Stromal cell of bone marrow (primary cell): ENCODE data around the gene RNU1-2.
"Not testable (repeated sequence)": the region's sequence is repeated elsewhere in the genome, so short reads cannot be mapped to it uniquely, and the experiment has no call there.

ENCODE experiments used
- DNase-seq: peaks from one replicate; pipeline ENCODE4 v3.0.0-alpha.2; 2012; ENCODE audit warnings: low read depth

Gene RNU1-2

DNA sequence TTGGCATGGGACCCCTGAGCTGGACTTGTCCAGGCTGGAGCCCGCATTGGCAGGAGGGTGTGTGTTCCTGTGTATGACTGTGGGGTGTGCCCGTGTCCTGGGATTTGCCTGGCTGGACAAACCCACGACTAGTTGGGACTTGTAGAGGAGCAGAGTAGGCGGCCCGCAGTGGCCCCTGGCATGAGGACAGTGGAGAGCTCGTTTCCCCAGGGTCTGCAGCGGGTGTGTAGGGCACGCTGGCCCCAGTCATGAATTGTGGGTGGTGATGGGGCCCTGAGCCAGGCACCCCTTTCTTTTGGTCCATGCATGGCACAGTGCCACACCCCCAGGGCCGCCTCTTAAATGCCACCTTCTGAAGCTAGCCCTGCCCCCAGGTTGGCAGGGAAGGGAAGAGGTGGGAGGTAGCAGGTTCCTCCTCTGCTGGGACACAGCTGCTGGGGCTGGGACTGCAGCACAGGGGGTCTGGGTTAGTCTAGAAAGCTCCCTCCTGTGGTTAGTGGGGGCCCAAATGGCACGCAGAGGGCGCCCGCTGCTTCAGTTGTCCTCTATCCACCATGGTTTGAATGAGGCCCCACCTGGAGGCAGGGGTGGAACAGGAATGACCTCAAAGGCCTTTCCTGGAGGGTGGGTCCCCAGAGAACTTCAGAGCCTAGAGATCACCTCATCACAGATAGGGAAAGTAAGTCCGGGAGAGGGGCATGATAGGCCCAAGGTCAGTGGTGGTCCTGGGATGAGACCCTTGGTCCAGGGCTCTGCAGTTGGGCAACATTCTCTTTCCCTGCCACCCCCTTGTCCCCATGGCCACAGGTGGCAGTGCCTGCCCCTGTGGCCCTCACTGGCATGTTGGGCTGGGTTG is 30.1 kb downstream of the RNU1-2 start:
- DNase-seq, result no peak

DNA sequence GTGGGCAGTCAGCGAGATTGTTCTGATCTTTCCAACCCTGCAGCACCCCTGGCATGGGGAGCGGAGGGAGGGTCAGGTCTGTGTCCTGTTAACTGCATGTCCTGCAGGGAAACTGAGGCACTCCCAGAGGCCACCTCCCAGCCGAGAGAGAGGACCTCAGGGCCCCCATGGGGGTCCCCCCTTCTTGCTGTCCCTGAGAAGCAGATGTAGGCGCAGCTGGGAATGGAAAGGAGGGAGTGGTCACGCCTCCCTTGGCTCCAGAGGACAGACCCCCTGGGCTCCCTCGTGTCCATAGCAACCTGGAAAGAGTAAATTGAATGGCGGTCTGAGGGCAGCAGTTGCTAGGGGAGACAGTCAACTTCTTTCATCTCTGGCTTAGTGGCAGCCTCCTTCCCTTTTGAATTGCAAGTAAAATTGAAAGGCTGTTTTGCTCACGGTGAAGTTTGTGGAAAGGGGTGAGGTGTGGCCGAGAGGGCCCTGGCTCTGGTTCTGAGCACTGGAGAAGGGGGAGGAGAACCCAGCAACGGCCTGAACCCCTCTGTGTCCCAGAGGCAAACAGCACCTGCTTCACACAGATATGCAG is 30.8 kb downstream of the RNU1-2 start:
- DNase-seq, result no peak

DNA sequence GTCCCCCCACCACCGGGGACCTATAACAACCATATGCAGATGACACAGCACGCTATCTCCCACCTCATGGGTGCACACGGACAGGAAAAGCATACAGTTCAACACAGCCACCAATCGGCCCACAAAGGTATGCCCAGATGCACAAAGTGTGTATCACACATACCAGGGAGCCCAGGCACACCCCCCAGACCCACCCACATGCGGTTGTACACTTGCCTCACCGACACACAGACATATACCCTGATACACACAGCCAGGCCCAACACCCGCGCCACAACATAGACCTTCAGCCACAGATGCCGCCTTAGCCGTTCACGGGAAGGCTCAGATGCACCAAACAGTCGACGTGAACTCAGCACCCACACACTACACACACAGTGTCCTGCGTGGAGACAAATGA is 31.5 kb downstream of the RNU1-2 start:
- DNase-seq, result no peak

DNA sequence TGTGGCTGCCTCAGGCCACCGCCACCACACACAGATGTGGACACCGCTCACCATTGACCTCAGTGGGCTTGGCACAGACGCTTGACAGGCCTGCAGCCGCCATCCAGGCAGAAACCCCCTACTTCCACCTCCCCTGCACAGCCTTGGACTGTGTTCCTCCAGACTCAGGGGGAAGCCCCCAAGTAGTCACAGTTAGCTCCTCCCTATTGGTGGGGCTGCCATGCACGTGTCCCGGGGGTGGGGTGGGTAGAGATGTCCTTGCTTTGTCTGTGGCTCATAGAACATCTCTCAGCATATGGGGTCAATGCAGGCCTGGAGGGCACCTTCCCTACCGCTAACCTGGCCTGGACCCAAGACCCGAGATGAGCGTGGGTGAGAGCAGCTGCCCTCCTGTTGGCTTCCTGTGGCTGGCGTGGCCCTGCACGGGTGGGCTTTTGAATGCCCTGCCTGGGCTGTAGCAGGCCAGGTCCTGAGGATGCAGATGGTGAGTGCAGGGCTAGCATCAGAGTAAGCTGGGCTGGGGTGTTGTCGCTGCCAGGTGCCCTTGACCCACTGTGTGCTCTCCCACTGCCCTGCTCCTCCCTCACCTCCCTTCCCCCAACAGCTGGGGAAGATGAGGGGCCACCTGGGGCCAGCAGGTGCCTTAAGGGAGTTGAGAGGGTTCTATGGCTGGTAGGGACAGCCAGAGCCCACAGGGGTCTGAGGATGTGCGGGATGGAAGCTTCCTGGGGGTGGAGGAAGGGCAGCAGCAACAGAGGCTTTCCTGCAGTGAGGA is 32.1 kb downstream of the RNU1-2 start:
- DNase-seq, result no peak

DNA sequence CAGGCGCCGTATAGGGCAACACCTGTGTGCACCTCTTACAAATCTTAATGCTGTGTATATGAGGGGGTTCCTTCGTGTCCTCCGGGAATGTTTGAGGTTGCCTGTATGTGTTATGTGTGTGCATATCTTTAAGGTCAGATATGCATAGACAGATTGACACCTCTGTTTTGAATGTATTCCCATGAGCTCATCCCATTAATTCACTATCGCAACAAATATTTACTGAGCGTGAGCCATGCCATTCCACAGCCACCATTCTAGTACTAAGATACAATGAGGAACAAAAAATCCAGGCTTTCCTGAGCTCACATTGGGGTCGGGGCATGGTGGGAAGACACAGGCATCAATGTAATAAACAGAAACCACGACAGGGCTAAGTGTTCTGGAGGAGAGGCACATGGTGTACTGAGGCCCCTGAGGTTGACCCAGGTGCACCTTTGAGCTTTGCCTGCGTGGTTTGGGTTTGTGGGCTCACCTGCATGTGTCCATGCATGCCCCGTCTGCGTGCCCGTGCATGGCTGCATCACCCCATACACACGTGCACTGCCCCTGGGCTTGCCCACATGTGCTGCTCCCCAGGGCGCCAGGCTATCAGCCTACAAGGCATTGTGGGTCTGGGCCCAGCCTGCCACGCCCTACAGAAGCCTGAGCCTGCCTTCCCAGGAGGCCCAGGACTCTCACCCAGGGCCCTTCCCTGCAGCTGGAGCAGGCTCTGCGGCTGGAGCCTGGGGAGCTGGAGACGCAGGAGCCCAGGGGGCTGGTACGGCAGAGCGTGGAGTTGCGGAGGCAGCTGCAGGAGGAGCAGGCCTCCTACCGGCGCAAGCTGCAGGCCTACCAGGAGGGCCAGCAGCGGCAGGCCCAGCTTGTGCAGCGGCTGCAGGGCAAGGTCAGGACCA is 33.6 kb downstream of the RNU1-2 start:
- DNase-seq, result not testable (repeated sequence)

DNA sequence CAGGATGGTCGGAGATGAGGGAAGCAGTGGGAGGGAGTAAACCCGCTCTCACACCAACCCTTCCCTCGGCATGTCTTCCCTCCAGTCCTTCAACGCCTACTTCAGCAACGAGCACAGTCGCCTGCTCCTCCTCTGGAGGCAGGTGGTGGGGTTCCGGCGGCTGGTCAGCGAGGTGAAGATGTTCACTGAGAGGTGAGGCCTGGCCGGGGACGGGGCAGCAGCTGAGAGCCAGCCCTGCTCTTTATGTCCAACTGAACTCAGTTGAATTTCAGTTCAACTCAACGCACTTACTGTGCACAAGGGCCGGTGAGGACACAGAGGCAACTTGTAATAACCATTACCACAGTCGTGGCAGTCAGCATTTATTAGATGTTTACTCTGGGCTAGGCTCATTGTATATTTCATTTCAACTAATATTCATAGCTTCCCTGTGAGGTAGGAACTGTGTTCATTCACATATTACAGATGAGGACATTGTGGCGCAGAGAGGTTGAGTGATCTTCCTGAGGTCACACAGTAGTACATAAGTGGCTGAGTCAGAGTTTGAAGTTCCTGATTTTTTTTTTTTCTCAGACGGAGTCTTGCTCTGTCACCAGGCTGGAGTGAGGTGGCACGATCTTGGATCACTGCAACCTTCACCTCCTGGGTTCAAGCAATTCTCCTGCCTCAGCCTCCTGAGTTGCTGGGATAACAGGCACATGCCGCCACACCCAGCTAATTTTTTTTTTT is 35.6 kb downstream of the RNU1-2 start:
- not testable (repeated sequence) for DNase-seq

DNA sequence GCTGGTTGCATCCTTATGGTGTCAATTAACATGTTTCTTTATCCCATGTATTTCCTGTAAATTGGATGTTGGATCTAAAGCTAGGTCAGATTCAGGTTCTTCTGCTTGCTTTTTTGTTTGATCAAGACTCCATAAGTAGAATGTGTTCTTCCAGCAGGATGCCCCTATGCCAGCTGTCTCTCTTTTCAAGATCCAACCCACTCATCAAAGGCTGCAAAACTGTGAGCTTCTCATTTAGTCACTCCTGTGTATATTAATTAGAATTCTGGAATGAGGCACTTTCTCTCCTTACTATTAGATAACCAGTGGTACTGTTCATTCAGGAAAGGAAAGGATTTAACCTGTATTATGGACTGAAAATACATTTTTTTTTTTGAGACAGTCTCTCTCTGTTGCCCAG is 38.2 kb downstream of the RNU1-2 start:
- DNase-seq, result not testable (repeated sequence)

DNA sequence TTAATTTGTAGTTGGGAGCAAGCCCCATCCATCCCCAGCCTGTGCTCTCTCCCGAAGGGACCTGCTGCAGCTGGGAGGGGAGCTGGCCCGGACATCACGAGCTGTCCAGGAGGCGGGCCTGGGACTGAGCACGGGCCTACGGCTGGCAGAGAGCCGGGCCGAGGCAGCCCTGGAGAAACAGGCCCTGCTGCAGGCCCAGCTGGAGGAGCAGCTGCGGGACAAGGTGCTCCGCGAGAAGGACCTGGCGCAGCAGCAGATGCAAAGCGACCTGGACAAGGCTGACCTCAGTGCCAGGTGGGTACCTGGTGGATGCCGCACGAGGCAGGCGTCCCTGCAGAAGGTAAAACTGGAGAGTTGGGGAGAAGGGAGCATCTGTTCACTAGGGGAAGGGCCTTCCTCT is 40.8 kb downstream of the RNU1-2 start:
- not testable (repeated sequence) for DNase-seq

DNA sequence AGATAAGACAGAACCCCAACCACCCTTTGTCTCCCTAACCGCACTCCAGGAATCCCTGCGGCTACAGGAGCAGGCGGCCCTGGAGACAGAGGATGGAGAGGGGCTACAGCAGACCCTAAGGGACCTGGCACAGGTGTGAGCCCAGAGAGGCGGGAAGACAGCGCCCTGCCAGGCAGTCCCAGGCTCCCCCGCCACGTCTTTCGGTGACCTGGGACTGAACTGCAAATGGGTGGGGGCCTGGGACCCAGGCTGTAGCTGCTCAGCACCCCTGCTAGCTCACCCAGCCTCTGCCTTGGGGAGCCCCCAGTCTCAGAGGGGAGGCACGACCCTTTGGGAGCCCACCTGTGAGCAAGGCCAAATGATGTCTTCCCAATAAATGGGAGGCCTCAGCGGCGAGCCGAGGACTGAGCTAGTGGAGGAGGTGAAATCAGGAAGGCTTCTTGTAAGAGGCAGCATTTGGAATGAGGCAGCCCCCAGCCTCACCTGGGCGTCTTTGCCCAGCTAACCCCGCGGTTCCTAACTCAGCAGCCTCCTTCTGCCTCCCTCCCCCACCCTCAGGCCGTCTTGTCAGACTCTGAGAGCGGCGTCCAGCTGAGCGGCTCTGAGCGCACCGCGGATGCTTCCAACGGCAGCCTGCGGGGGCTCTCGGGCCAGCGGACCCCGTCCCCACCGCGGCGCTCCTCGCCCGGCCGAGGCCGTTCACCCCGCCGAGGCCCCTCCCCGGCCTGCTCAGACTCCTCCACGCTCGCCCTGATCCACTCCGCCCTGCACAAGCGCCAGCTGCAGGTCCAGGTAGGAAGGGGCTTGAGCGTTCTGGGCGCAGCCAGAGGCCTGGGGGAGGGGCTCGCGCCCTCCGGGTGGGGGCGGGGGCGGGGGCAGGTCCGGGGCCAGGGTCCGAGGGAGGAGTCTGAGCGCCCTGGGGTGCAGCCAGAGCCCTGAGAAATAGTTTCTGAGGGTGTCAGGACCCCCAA is 42.9 kb downstream of the RNU1-2 start:
- no peak for DNase-seq

DNA sequence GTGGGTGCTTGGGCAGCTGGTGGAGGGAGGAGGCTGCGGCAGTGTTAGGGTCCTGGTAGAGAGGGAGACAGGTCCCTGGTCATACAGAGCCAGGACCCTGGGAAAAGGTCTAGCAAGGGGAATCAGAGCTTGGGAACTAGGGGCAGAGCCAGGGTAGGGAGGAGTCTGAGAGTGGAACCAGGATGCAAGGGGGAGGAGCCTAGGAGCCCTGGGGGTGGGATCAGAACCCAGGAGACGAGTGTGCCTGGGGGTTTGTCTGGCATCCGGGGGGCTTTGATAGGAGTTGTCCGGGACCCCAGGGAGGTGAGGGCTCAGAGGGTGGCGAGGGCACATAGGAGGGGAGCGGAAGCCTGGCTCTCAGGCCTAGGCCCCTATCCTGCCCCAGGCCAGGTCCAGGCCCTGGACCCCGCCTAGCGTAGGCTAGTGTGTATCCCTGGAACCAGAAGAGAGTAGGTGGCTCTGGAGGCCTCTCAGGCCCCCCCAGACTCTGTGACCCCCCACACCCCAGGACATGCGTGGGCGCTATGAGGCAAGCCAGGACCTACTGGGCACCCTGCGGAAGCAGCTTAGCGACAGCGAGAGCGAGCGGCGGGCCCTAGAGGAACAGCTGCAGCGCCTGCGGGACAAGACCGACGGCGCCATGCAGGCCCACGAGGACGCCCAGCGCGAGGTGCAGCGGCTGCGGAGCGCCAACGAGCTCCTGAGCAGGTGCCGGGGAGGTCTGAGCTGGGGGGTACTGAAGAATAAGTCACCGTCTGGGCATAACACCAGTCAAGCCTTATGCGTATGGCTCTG is 43.8 kb downstream of the RNU1-2 start:
- DNase-seq, result not testable (repeated sequence)

DNA sequence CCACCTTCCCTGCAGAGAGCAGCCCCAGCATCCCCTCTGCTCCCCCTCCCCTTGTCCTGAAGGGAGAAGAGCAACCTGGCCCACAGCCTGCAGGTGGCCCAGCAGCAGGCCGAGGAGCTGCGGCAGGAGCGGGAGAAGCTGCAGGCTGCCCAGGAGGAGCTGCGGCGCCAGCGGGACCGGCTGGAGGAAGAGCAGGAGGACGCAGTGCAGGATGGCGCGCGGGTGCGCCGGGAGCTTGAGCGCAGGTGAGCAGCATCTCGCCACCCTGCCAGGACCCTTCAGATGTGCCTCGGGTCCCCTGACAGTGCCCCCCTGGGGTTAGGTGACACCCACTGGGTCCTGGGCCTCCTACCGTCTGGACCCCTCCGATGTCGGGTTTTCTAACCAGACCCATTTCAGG is 48.3 kb downstream of the RNU1-2 start:
- no peak for DNase-seq

DNA sequence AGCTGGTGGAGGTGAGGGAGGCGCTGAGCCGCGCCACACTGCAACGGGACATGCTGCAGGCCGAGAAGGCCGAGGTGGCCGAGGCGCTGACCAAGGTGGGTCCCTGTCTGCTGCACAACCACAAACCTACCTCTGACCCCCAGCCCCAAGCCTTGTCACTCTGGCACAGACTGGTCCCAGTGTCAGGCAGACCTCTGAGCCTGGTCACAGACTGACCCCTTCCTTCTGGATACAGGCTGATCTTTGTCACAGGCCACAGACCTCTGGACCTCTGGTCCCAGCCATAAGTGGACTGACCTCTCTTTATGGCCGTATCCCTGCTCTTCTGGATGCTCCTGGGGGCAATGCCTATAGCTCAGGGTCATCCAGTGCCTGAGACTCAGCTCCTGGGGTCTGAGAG is 49.7 kb downstream of the RNU1-2 start:
- DNase-seq, result not testable (repeated sequence)
